ENCODE data around the gene HNRNPM.

Gene HNRNPM

GRCh38 chr19:8397746-8398310, 46.9 kb upstream of the HNRNPM start:
- no peak for TF ChIP-seq CTCF (IDR thresholded peaks at IDR 0.05; ENCODE audit: unreplicated experiment in 3 of 3)
- H3K9me3 Mint-ChIP-seq = no peaks in the 10 kb centered on the region
- H3K36me3 Mint-ChIP-seq (ENCODE audit: low read depth) = peaks cover 27% of the 10 kb centered on the region
- peak overlapping the region; percentile 90 to 93 (median 91) for H3K27ac Mint-ChIP-seq
- peak overlapping the region in 1 of 3 experiments; percentile 15 for H3K4me3 Mint-ChIP-seq
- no peaks in the 10 kb centered on the region for H3K27me3 Mint-ChIP-seq (ENCODE audit: low read depth)
- H3K4me1 Mint-ChIP-seq = peaks cover 22% of the 10 kb centered on the region

DNA sequence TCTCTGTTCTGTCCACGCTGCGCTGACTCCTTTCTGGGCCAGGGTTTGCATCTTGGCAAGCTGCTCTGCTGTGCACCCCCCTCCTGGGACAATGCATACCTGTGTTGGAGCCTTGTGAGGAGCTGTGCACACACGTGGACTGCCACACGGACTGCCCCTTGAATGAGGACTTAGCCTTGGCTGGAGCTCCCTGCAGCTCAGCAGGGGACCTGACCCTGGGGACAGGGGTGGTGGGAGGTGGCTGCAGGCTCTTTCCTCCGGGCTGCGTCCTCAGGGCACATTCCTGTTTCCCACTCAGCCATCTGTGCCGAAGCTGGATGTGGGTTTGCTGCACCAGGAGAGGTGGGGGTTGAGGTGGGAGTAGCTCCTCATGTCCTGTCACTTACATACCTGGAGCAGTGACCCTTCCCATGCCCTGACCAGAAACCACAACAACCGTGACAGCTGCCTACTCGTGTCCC, 46.4 kb upstream of the HNRNPM start:
- peak overlapping the region in 2 of 3 experiments; percentile 67 to 87 for H3K27ac Mint-ChIP-seq
- no peak for TF ChIP-seq CTCF (IDR thresholded peaks at IDR 0.05; ENCODE audit: unreplicated experiment in 3 of 3)
- no peaks in the 10 kb centered on the region for H3K27me3 Mint-ChIP-seq (ENCODE audit: low read depth)
- H3K9me3 Mint-ChIP-seq = no peaks in the 10 kb centered on the region
- H3K36me3 Mint-ChIP-seq (ENCODE audit: low read depth) = peaks cover 27% of the 10 kb centered on the region
- H3K4me3 Mint-ChIP-seq = peak overlapping the region in 1 of 3 experiments; percentile 15
- H3K4me1 Mint-ChIP-seq = peaks cover 17% of the 10 kb centered on the region

DNA sequence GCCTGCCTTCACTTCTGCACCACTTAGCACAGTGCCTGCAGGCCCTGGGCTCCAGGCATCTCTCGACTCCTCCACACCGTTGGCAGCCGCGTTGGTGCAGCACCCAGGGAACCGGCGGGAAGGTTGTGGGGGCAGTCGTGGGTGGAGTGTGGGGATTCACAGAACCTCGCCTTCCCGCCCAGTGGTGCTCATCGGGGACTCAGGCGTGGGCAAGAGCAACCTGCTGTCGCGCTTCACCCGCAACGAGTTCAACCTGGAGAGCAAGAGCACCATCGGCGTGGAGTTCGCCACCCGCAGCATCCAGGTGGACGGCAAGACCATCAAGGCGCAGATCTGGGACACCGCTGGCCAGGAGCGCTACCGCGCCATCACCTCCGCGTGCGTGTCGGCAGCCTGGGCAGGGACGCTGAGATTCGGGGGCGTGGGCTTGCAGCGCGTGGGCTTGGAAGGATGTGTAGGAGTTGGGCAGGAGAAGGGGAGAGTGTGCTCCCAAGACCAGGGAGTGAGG, 45.0 kb upstream of the HNRNPM start:
- peaks cover 32% of the 10 kb centered on the region for H3K36me3 Mint-ChIP-seq (ENCODE audit: low read depth)
- H3K9me3 Mint-ChIP-seq = no peaks in the 10 kb centered on the region
- no peak for TF ChIP-seq CTCF (IDR thresholded peaks at IDR 0.05; ENCODE audit: unreplicated experiment in 3 of 3)
- no peaks in the 10 kb centered on the region for H3K27me3 Mint-ChIP-seq (ENCODE audit: low read depth)
- peaks cover 14% of the 10 kb centered on the region for H3K4me1 Mint-ChIP-seq
- H3K4me3 Mint-ChIP-seq = no peak overlapping the region
- H3K27ac Mint-ChIP-seq = no peak overlapping the region

- Mint-ChIP-seq H3K4me1 (peaks cover 7% of the 10 kb centered on the region), H3K27ac (no peak overlapping the region), H3K9me3 (no peaks in the 10 kb centered on the region), H3K27me3 (ENCODE audit: low read depth) (no peaks in the 10 kb centered on the region), H3K36me3 (ENCODE audit: low read depth) (peaks cover 41% of the 10 kb centered on the region), H3K4me3 (no peak overlapping the region)
- TF ChIP-seq CTCF (IDR thresholded peaks at IDR 0.05; ENCODE audit: unreplicated experiment in 3 of 3) = no peak
Measured at GRCh38 chr19:8401981-8402411, 42.8 kb upstream of the HNRNPM start.

GRCh38 chr19:8403098-8403819, 41.5 kb upstream of the HNRNPM start:
- H3K9me3 Mint-ChIP-seq = no peaks in the 10 kb centered on the region
- H3K36me3 Mint-ChIP-seq (ENCODE audit: low read depth) = peaks cover 40% of the 10 kb centered on the region
- no peak for TF ChIP-seq CTCF (IDR thresholded peaks at IDR 0.05; ENCODE audit: unreplicated experiment in 3 of 3)

DNA sequence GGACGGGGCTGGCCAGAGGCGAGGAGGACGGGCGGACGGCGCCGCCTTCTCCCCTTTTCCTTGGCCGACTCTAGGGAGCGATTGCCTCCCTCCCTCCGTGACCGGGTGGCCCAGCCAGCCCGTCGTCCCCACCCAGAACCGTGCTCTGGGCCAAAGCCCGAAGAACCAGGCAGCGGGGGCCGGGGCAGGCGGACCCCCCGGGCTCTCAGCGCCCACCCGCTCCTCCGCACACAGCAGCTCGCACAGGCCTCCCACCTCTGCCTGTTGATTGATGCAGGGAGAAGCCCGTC, 41.0 kb upstream of the HNRNPM start:
- no peaks in the 10 kb centered on the region for H3K27me3 Mint-ChIP-seq (ENCODE audit: low read depth)
- no peak overlapping the region for H3K27ac Mint-ChIP-seq
- H3K36me3 Mint-ChIP-seq (ENCODE audit: low read depth) = peaks cover 40% of the 10 kb centered on the region
- H3K9me3 Mint-ChIP-seq = no peaks in the 10 kb centered on the region
- no peaks in the 10 kb centered on the region for H3K4me1 Mint-ChIP-seq
- no peak overlapping the region for H3K4me3 Mint-ChIP-seq
- no peak for TF ChIP-seq CTCF (IDR thresholded peaks at IDR 0.05; ENCODE audit: unreplicated experiment in 3 of 3)

More at GRCh38 chr19:8403098-8403819, 41.5 kb upstream of the HNRNPM start:
- no peaks in the 10 kb centered on the region for H3K27me3 Mint-ChIP-seq (ENCODE audit: low read depth)
- no peaks in the 10 kb centered on the region for H3K4me1 Mint-ChIP-seq
- H3K27ac Mint-ChIP-seq = no peak overlapping the region
- no peak overlapping the region for H3K4me3 Mint-ChIP-seq

All from nephron (organoid).